Naive thymus-derived CD4-positive, alpha-beta T cell (primary cell): ENCODE measurements around the gene FHL3. TPM values are rescaled to one million over a fixed set of nuclear protein-coding genes. Genes with fewer than 3 reads are reported as not detected.
A peak's percentile ranks its signal among the peaks of the same experiment; 100 is the strongest.

Experiments
- ATAC-seq: fragments of 150-1000 bp; cut with Tn5 transposase; 2 replicates; pipeline ENCODE4 v1.10.0; 2021; ENCODE audit warnings: mild to moderate bottlenecking, moderate library complexity
- CTCF ChIA-PET: fragments of 350-600 bp; sonication (Branson Sonifier 250); formaldehyde crosslinking; loops from one replicate; lab custom pipeline; 2021; ENCODE audit warnings: antibody characterized with exemption; lab: Charles Lee
- POLR2A ChIA-PET: fragments of 350-600 bp; sonication (Branson Sonifier 250); formaldehyde crosslinking; loops from one replicate; lab custom pipeline; 2021; ENCODE audit warnings: antibody characterized with exemption, inconsistent platforms; lab: Charles Lee
- DNase-seq, 9 donors: peaks; one replicate each; pipeline versions ENCODE4 v3.0.0 to v3.0.0-alpha.2; 2020 to 2022; ENCODE audit warnings: mixed read lengths in 1 of 9
- H3K27ac ChIP-seq: one replicate; pipeline ENCODE4 v1.7.0; 2013; ENCODE audit warnings: mild to moderate bottlenecking, low read depth, low read length, moderate library complexity
- H3K27me3 ChIP-seq, 2 donors: one replicate each; pipeline ENCODE4 v1.7.0; 2013; ENCODE audit warnings: low read length in 2 of 2, mild to moderate bottlenecking in 2 of 2, moderate library complexity in 2 of 2; ENCODE audit not compliant: control insufficient read depth in 2 of 2, insufficient read depth in 2 of 2
- H3K36me3 ChIP-seq, 3 experiments: 1 replicate in 2 of 3; 2 replicates in 1 of 3; pipeline ENCODE4 v1.7.0; 2013; ENCODE audit warnings: low read length in 3 of 3, mild to moderate bottlenecking in 3 of 3, moderate library complexity in 1 of 3; ENCODE audit not compliant: insufficient read depth in 3 of 3, control insufficient read depth in 2 of 3
- H3K4me1 ChIP-seq, 2 donors: one replicate each; pipeline ENCODE4 v1.7.0; 2013; ENCODE audit warnings: low read length in 2 of 2, mild to moderate bottlenecking in 2 of 2, moderate library complexity in 1 of 2; ENCODE audit not compliant: control insufficient read depth in 2 of 2, insufficient read depth in 2 of 2
- H3K4me3 ChIP-seq: 2 replicates; pipeline ENCODE4 v1.7.0; 2013; ENCODE audit warnings: mild to moderate bottlenecking, low read length
- H3K9me3 ChIP-seq, 3 experiments: 1 replicate in 2 of 3; 2 replicates in 1 of 3; pipeline ENCODE4 v1.7.0; 2013; ENCODE audit warnings: low read length in 3 of 3; ENCODE audit not compliant: control insufficient read depth in 2 of 3
- H3K27ac Mint-ChIP-seq, 9 donors: one replicate each; pipeline ENCODE4 v1.8.0; 2020 to 2022; ENCODE audit warnings: mixed read lengths in 9 of 9, mild to moderate bottlenecking in 8 of 9, moderate library complexity in 5 of 9, inconsistent platforms in 2 of 9
- H3K27me3 Mint-ChIP-seq, 5 donors: one replicate each; pipeline ENCODE4 v1.8.0; 2021 to 2022; ENCODE audit warnings: mixed read lengths in 5 of 5, mild to moderate bottlenecking in 1 of 5
- H3K36me3 Mint-ChIP-seq, 5 donors: one replicate each; pipeline ENCODE4 v1.8.0; 2020 to 2022; ENCODE audit warnings: mixed read lengths in 5 of 5, mild to moderate bottlenecking in 3 of 5, inconsistent platforms in 1 of 5
- H3K4me1 Mint-ChIP-seq, 7 donors: one replicate each; pipeline ENCODE4 v1.8.0; 2020 to 2022; ENCODE audit warnings: mixed read lengths in 7 of 7, mild to moderate bottlenecking in 3 of 7, inconsistent platforms in 1 of 7
- H3K4me3 Mint-ChIP-seq, 10 donors: one replicate each; pipeline ENCODE4 v1.8.0; 2020 to 2022; ENCODE audit warnings: mild to moderate bottlenecking in 10 of 10, mixed read lengths in 10 of 10, moderate library complexity in 6 of 10, inconsistent platforms in 2 of 10
- H3K9me3 Mint-ChIP-seq, 11 donors: one replicate each; pipeline ENCODE4 v1.8.0; 2020 to 2022; ENCODE audit warnings: mixed read lengths in 11 of 11, mild to moderate bottlenecking in 4 of 11, inconsistent platforms in 1 of 11, moderate library complexity in 1 of 11
- intact Hi-C, 2 donors: fragments of 100-400 bp; cut with micrococcal nuclease; formaldehyde crosslinking; loops; one replicate each; pipeline ENCODE4 v1.15.1; 2023
- polyA plus RNA-seq, 2 donors: library from polyadenylated mRNA; unstranded; fragments of 300-500 nt; fragmentation: Illumina TruSeq; gene quantifications; one replicate each; pipeline ENCODE4 v1.2.3, GENCODE V29; 2021
- total RNA-seq, 6 experiments: library from RNA in 5 of 6; stranded (reverse) in 5 of 6; gene quantifications; 1 replicate in 5 of 6; 2 replicates in 1 of 6; pipeline ENCODE4 v1.2.3 and lab custom pipeline; 2021 to 2026

The FHL3 gene
- total and polyA plus RNA-seq, 7 experiments from 2014 or later = 2.9 to 19.0 (median 8.6) TPM

- ATAC-seq (peak; percentile 56), DNase-seq (peak in 4 of 9 donors; percentile 35 to 59 (median 40))
- Mint-ChIP-seq H3K4me3 (peak overlapping the region in 2 of 10 donors; percentile 38 to 57), H3K36me3 (peaks cover 0 to 7% (median 0%) of the 10 kb centered on the region in 5 donors), H3K27ac (peak overlapping the region in 8 of 9 donors; percentile 74 to 98 (median 82)), H3K4me1 (peaks cover 31 to 56% (median 43%) of the 10 kb centered on the region in 7 donors), H3K9me3 (no peaks in the 10 kb centered on the region), H3K27me3 (no peaks in the 10 kb centered on the region)
- Histone ChIP-seq H3K4me3 (no peak overlapping the region), H3K27ac (peak overlapping the region; percentile 48), H3K9me3 (no peaks in the 10 kb centered on the region), H3K27me3 (no peaks in the 10 kb centered on the region), H3K4me1 (peaks cover 10 to 19% of the 10 kb centered on the region in 2 donors), H3K36me3 (no peaks in the 10 kb centered on the region)
- CTCF ChIA-PET = interaction anchor here (0.7 to 2.9 kb wide), 4 partner anchors 9 to 798 kb away, joined by 3 to 14 read pairs (median 3); partner anchors contain the start of gene SF3A3
- POLR2A ChIA-PET = interaction anchor here (1.1 to 1.5 kb wide), 3 partner anchors 8 to 18 kb away, joined by 3 to 4 read pairs (median 3); no protein-coding TSS in a partner anchor
- intact Hi-C loops = loop anchor here in 1 of 2 donors (5.0 kb wide), 1 partner anchor 532 kb away; no protein-coding TSS in a partner anchor
Observed at GRCh38 chr1:38009088-38009840, 4.0 kb upstream of the FHL3 start.

GRCh38 chr1:38006008-38006828 is 904 bp upstream of the FHL3 start:
- no peaks in the 10 kb centered on the region for H3K27me3 ChIP-seq
- intact Hi-C loops = loop anchor here in 1 of 2 donors (5.0 kb wide), 1 partner anchor 529 kb away; no protein-coding TSS in a partner anchor
- ATAC-seq = no peak
- H3K27ac ChIP-seq = peak overlapping the region; percentile 51
- Mint-ChIP-seq H3K9me3 (no peaks in the 10 kb centered on the region), H3K27ac (peak overlapping the region; percentile 32 to 82 (median 63)), H3K36me3 (no peaks in the 10 kb centered on the region), H3K4me3 (peak overlapping the region; percentile 44 to 84 (median 72)), H3K4me1 (peaks cover 21 to 47% (median 28%) of the 10 kb centered on the region in 7 donors), H3K27me3 (no peaks in the 10 kb centered on the region)
- H3K4me3 ChIP-seq = peak overlapping the region; percentile 37
- no peaks in the 10 kb centered on the region for H3K36me3 ChIP-seq
- H3K9me3 ChIP-seq = no peaks in the 10 kb centered on the region
- H3K4me1 ChIP-seq = peaks cover 0 to 9% of the 10 kb centered on the region in 2 donors
- no peak for DNase-seq
- CTCF ChIA-PET = no interaction called here
- POLR2A ChIA-PET = no interaction called here

GRCh38 chr1:38004284-38005108 is 818 bp downstream of the FHL3 start:
- intact Hi-C loops = loop anchor here (1.0 to 5.0 kb wide), 5 partner anchors 9 to 1678 kb away; partner anchors contain the start of gene SF3A3 (in 2 of the 2)
- Mint-ChIP-seq H3K27ac (peak overlapping the region; percentile 29 to 92 (median 73)), H3K4me1 (peaks cover 21 to 50% (median 36%) of the 10 kb centered on the region in 7 donors), H3K9me3 (no peaks in the 10 kb centered on the region), H3K27me3 (no peaks in the 10 kb centered on the region), H3K4me3 (peak overlapping the region; percentile 65 to 93 (median 83)), H3K36me3 (no peaks in the 10 kb centered on the region)
- H3K36me3 ChIP-seq = no peaks in the 10 kb centered on the region
- H3K4me3 ChIP-seq = peak overlapping the region; percentile 42
- ChIA-PET POLR2A (interaction anchor here (1.2 to 1.4 kb wide), 3 partner anchors 7 to 14 kb away, joined by 4 to 6 read pairs (median 5); partner anchors contain the start of gene SF3A3), CTCF (interaction anchor here (0.9 kb wide), 1 partner anchor 14 kb away, joined by 3 read pairs; no protein-coding TSS in a partner anchor)
- ATAC-seq (peak; percentile 32), DNase-seq (peak in 1 of 9 donors; percentile 26)
- no peaks in the 10 kb centered on the region for H3K9me3 ChIP-seq
- no peaks in the 10 kb centered on the region for H3K27me3 ChIP-seq
- peak overlapping the region; percentile 34 for H3K27ac ChIP-seq
- H3K4me1 ChIP-seq = peaks cover 0 to 9% of the 10 kb centered on the region in 2 donors

- Mint-ChIP-seq H3K4me3 (peak overlapping the region; percentile 27 to 93 (median 80)), H3K4me1 (peaks cover 24 to 49% (median 35%) of the 10 kb centered on the region in 7 donors), H3K27ac (peak overlapping the region in 4 of 9 donors; percentile 60 to 88 (median 75)), H3K9me3 (no peaks in the 10 kb centered on the region), H3K27me3 (no peaks in the 10 kb centered on the region), H3K36me3 (peaks cover 0 to 2% (median 0%) of the 10 kb centered on the region in 5 donors)
- Histone ChIP-seq H3K36me3 (no peaks in the 10 kb centered on the region), H3K27me3 (no peaks in the 10 kb centered on the region), H3K4me3 (peak overlapping the region; percentile 42), H3K9me3 (no peaks in the 10 kb centered on the region), H3K4me1 (peaks cover 0 to 9% of the 10 kb centered on the region in 2 donors), H3K27ac (peak overlapping the region; percentile 34)
- DNase-seq (no peak), ATAC-seq (no peak)
- ChIA-PET CTCF (no interaction called here), POLR2A (interaction anchor here (1.2 to 1.4 kb wide), 3 partner anchors 8 to 13 kb away, joined by 4 to 6 read pairs (median 5); partner anchors contain the start of gene SF3A3)
- intact Hi-C loops = loop anchor here (1.0 to 5.0 kb wide), 4 partner anchors 8 to 1679 kb away; partner anchors contain the start of gene SF3A3 (in 2 of the 2)
Observed at GRCh38 chr1:38003261-38004250, 1.8 kb downstream of the FHL3 start.
